Measurements from ENCODE around the gene ADAMTS3. TPM values are rescaled to one million over a fixed set of nuclear protein-coding genes. Genes with fewer than 3 reads are reported as not detected.

ADAMTS3 gene
- total and polyA plus RNA-seq, 2 donors (not counting 3 experiments of a cell fraction or from before 2014, with no cell fraction given): 0.37 to 1.3 TPM

DNA sequence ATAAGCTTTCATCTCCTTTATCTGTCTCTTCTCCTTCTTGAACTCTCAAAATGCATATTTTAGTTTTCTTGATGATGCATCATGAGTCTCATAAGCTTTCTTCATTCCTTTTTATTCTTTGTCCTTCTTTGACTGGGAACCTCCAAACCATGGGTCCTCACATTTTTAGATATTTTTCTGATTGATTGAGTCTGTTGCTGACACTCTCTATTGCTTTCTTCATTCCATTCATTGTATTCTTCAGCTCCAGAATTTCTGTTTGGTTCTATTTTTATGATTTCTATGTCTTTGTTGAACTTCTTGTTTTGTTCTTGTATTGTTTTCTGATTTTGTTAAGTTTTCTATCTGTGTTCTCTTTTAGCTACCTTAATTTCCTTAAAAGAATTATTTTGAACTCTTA, 74.9 kb downstream of the ADAMTS3 start:
- Histone ChIP-seq H4K20me1 (replicated peaks; ENCODE audit: control insufficient read depth, extremely low read depth, insufficient read depth, low read length) (no peaks in the 10 kb centered on the region), H3K27ac (ENCODE audit: insufficient read depth, low read depth, low read length) (no peak overlapping the region), H3K4me1 (ENCODE audit: control insufficient read depth, extremely low read depth, insufficient read depth, low read length) (no peaks in the 10 kb centered on the region), H3K9me3 (replicated peaks; ENCODE audit: control insufficient read depth, insufficient read depth, low read length) (no peaks in the 10 kb centered on the region), H3K4me3 (replicated peaks in 1 of 3; ENCODE audit: insufficient read depth in 1 of 3, low read depth in 1 of 3, low read length in 3 of 3) (no peak overlapping the region), H3K27me3 (ENCODE audit: control insufficient read depth in 2 of 2, insufficient read depth in 2 of 2, low read length in 2 of 2) (no peaks in the 10 kb centered on the region), H2AFZ (ENCODE audit: low read depth, low read length) (no peak overlapping the region), H3K9me1 (replicated peaks; ENCODE audit: control insufficient read depth, extremely low read depth, insufficient read depth, low read length) (no peaks in the 10 kb centered on the region), H3K9ac (replicated peaks; ENCODE audit: extremely low read depth, insufficient read depth, low read length) (no peak overlapping the region), H3K4me2 (ENCODE audit: insufficient read depth, low read length) (no peak overlapping the region), H3K79me2 (ENCODE audit: control insufficient read depth, insufficient read depth, low read length) (no peaks in the 10 kb centered on the region), H3K36me3 (ENCODE audit: control insufficient read depth in 2 of 2, extremely low read depth in 1 of 2, insufficient read depth in 2 of 2, low read length in 2 of 2) (no peaks in the 10 kb centered on the region)
- no TSS peak for BruUV-seq (replicated peaks)
- intact Hi-C loops (cut with micrococcal nuclease) (no loop called here), dilution Hi-C loops (cut with MboI; ENCODE audit: extremely low pct_ligation_motif_present, low sequenced_read_pairs) (no loop called here)
- ChIA-PET CTCF (interaction anchor here (1.0 to 4.6 kb wide), 4 partner anchors 11 to 199 kb away, joined by 4 to 51 read pairs (median 14); no protein-coding TSS in a partner anchor), POLR2A (no interaction called here)
- no peak for FAIRE-seq
- DNase-seq (ENCODE audit: low read depth, low spot score): no peak
- TF ChIP-seq POLR2AphosphoS5 (IDR thresholded peaks at IDR 0.05; ENCODE audit: insufficient read depth, low read depth, low read length) (no peak), GATA2 (IDR thresholded peaks at IDR 0.05; ENCODE audit: insufficient read depth, insufficient read length, low read depth, low read length) (no peak), EZH2 (IDR thresholded peaks at IDR 0.05; ENCODE audit: borderline replicate concordance, low read depth, low read length, severe bottlenecking) (no peak), MYC (IDR thresholded peaks at IDR 0.05; ENCODE audit: low read depth, low read length) (no peak), MAX (IDR thresholded peaks at IDR 0.05; ENCODE audit: insufficient read depth, insufficient read length) (no peak), POLR2A (IDR thresholded peaks at IDR 0.05; ENCODE audit: low read depth, low read length) (no peak), JUN (IDR thresholded peaks at IDR 0.05; ENCODE audit: borderline replicate concordance, insufficient read depth, insufficient read length, low read depth) (no peak), FOS (IDR thresholded peaks at IDR 0.05; ENCODE audit: borderline replicate concordance, insufficient read depth, low read length) (no peak)
- TF ChIP-seq, protein P1, sequence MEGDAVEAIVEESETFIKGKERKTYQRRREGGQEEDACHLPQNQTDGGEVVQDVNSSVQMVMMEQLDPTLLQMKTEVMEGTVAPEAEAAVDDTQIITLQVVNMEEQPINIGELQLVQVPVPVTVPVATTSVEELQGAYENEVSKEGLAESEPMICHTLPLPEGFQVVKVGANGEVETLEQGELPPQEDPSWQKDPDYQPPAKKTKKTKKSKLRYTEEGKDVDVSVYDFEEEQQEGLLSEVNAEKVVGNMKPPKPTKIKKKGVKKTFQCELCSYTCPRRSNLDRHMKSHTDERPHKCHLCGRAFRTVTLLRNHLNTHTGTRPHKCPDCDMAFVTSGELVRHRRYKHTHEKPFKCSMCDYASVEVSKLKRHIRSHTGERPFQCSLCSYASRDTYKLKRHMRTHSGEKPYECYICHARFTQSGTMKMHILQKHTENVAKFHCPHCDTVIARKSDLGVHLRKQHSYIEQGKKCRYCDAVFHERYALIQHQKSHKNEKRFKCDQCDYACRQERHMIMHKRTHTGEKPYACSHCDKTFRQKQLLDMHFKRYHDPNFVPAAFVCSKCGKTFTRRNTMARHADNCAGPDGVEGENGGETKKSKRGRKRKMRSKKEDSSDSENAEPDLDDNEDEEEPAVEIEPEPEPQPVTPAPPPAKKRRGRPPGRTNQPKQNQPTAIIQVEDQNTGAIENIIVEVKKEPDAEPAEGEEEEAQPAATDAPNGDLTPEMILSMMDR (IDR thresholded peaks at IDR 0.05; ENCODE audit: extremely low read depth in 1 of 2, insufficient read depth in 1 of 2, low read depth in 1 of 2, low read length in 2 of 2): no peak
